H9 (cell line): ENCODE measurements around the gene SIKE1. TPM values are rescaled to one million over a fixed set of nuclear protein-coding genes. Genes with fewer than 3 reads are reported as not detected.

Experiments
- DNase-seq: peaks from one replicate; pipeline ENCODE4 v3.0.0-alpha.2; 2017
- H2AFZ ChIP-seq: one replicate; pipeline ENCODE4 v1.6.1; 2013; ENCODE audit warnings: mild to moderate bottlenecking, low read length, control low read depth, moderate library complexity
- H2AK5ac ChIP-seq: 2 replicates; pipeline ENCODE4 v1.6.1; 2013; ENCODE audit warnings: low read length, control low read depth, mixed read lengths; ENCODE audit not compliant: insufficient read length
- H2BK120ac ChIP-seq: one replicate; pipeline ENCODE4 v1.6.1; 2013; ENCODE audit warnings: low read depth, mild to moderate bottlenecking, low read length, control low read depth, inconsistent platforms; ENCODE audit not compliant: poor library complexity, severe bottlenecking
- H2BK12ac ChIP-seq: 2 replicates; pipeline ENCODE4 v1.6.1; 2013; ENCODE audit warnings: low read length, control low read depth, mixed read lengths, low read depth; ENCODE audit not compliant: insufficient read length
- H2BK15ac ChIP-seq: 2 replicates; pipeline ENCODE4 v1.6.1; 2013; ENCODE audit warnings: low read depth, low read length, control low read depth
- H2BK20ac ChIP-seq: one replicate; pipeline ENCODE4 v1.6.1; 2013; ENCODE audit warnings: low read depth, mild to moderate bottlenecking, low read length, control low read depth, inconsistent platforms; ENCODE audit not compliant: poor library complexity, severe bottlenecking
- H2BK5ac ChIP-seq: 2 replicates; pipeline ENCODE4 v1.6.1; 2013; ENCODE audit warnings: low read length, control low read depth, mixed read lengths; ENCODE audit not compliant: insufficient read length
- H3K14ac ChIP-seq: 2 replicates; pipeline ENCODE4 v1.6.1; 2013; ENCODE audit warnings: low read length, control low read depth; ENCODE audit not compliant: insufficient read depth
- H3K18ac ChIP-seq: 2 replicates; pipeline ENCODE4 v1.6.1; 2013; ENCODE audit warnings: low read depth, mild to moderate bottlenecking, mixed read lengths, low read length, control low read depth; ENCODE audit not compliant: insufficient read length
- H3K23ac ChIP-seq: 2 replicates; pipeline ENCODE4 v1.6.1; 2013; ENCODE audit warnings: low read length, control low read depth, mixed read lengths, low read depth; ENCODE audit not compliant: insufficient read length
- H3K23me2 ChIP-seq: 2 replicates; pipeline ENCODE4 v1.6.1; 2013; ENCODE audit warnings: low read depth, mild to moderate bottlenecking, mixed read lengths, low read length, control low read depth; ENCODE audit not compliant: insufficient read length, poor library complexity, severe bottlenecking
- H3K27ac ChIP-seq: 2 replicates; pipeline ENCODE4 v1.5.1; 2013; ENCODE audit warnings: low read length, control low read depth, mixed read lengths, low read depth; ENCODE audit not compliant: insufficient read length
- H3K27me3 ChIP-seq: 2 replicates; pipeline ENCODE4 v1.6.1; 2013; ENCODE audit warnings: low read length, control low read depth, inconsistent platforms; ENCODE audit not compliant: insufficient read depth
- H3K4ac ChIP-seq: 2 replicates; pipeline ENCODE4 v1.6.1; 2013; ENCODE audit warnings: low read depth, mild to moderate bottlenecking, control low read depth, inconsistent platforms, low read length, moderate library complexity
- H3K4me1 ChIP-seq: 2 replicates; pipeline ENCODE4 v1.6.1; 2013; ENCODE audit warnings: low read length, control low read depth, inconsistent platforms; ENCODE audit not compliant: insufficient read depth
- H3K4me2 ChIP-seq: 2 replicates; pipeline ENCODE4 v1.6.1; 2013; ENCODE audit warnings: low read length, control low read depth, mixed read lengths; ENCODE audit not compliant: insufficient read length, insufficient read depth
- H3K56ac ChIP-seq: 2 replicates; pipeline ENCODE4 v1.6.1; 2013; ENCODE audit warnings: low read depth, mild to moderate bottlenecking, mixed read lengths, low read length, control low read depth; ENCODE audit not compliant: insufficient read length
- H3K79me1 ChIP-seq: 2 replicates; pipeline ENCODE4 v1.6.1; 2013; ENCODE audit warnings: low read depth, mild to moderate bottlenecking, moderate library complexity, low read length, control low read depth, inconsistent platforms; ENCODE audit not compliant: insufficient read depth, poor library complexity, severe bottlenecking
- H3K79me2 ChIP-seq: 2 replicates; pipeline ENCODE4 v1.6.1; 2013; ENCODE audit warnings: low read length, control low read depth, inconsistent platforms; ENCODE audit not compliant: insufficient read depth
- H3K9ac ChIP-seq: 2 replicates; pipeline ENCODE4 v1.6.1; 2013; ENCODE audit warnings: low read length, control low read depth, mixed read lengths; ENCODE audit not compliant: insufficient read length; ENCODE audit errors: extremely low read depth
- H3K9me3 ChIP-seq: one replicate; pipeline ENCODE4 v1.6.1; 2013; ENCODE audit warnings: low read depth, low read length, inconsistent platforms; ENCODE audit not compliant: control insufficient read depth
- H3T11ph ChIP-seq: one replicate; pipeline ENCODE4 v1.6.1; 2013; ENCODE audit warnings: mild to moderate bottlenecking, low read length, control low read depth, inconsistent platforms
- H4K20me1 ChIP-seq: one replicate; pipeline ENCODE4 v1.6.1; 2013; ENCODE audit not compliant: control insufficient read depth, insufficient read length, insufficient read depth
- H4K5ac ChIP-seq: 2 replicates; pipeline ENCODE4 v1.6.1; 2013; ENCODE audit warnings: low read depth, mild to moderate bottlenecking, mixed read lengths, low read length, control low read depth; ENCODE audit not compliant: insufficient read length
- H4K8ac ChIP-seq: replicated peaks from 2 replicates; pipeline ENCODE4 v1.6.1; 2013; ENCODE audit warnings: low read length, control low read depth, mixed read lengths, low read depth; ENCODE audit not compliant: insufficient read length
- H4K91ac ChIP-seq: 2 replicates; pipeline ENCODE4 v1.6.1; 2013; ENCODE audit warnings: low read depth, mild to moderate bottlenecking, moderate library complexity, mixed read lengths, low read length, control low read depth; ENCODE audit not compliant: insufficient read length
- H3K27ac Mint-ChIP-seq, 3 experiments: 2 replicates in 2 of 3; 3 replicates in 1 of 3; pipeline ENCODE4 v1.8.0; 2020 to 2021; ENCODE audit warnings: mixed read lengths in 3 of 3, mild to moderate bottlenecking in 1 of 3, moderate library complexity in 1 of 3
- H3K27me3 Mint-ChIP-seq: 2 replicates; pipeline ENCODE4 v1.8.0; 2021; ENCODE audit warnings: low read depth, mild to moderate bottlenecking, moderate library complexity, mixed read lengths
- H3K36me3 Mint-ChIP-seq, 3 experiments: 2 replicates in 2 of 3; 3 replicates in 1 of 3; pipeline ENCODE4 v1.8.0; 2020 to 2021; ENCODE audit warnings: low read depth in 3 of 3, mixed read lengths in 3 of 3; ENCODE audit not compliant: insufficient read depth in 1 of 3
- H3K4me1 Mint-ChIP-seq, 2 experiments: 2 replicates each; pipeline ENCODE4 v1.8.0; 2020; ENCODE audit warnings: mixed read lengths in 2 of 2
- H3K4me3 Mint-ChIP-seq, 2 experiments: 2 replicates in 1 of 2; 3 replicates in 1 of 2; pipeline ENCODE4 v1.8.0; 2020 to 2021; ENCODE audit warnings: mild to moderate bottlenecking in 2 of 2, mixed read lengths in 2 of 2, moderate library complexity in 1 of 2
- H3K9me3 Mint-ChIP-seq, 2 experiments: 2 replicates in 1 of 2; 3 replicates in 1 of 2; pipeline ENCODE4 v1.8.0; 2020; ENCODE audit warnings: mild to moderate bottlenecking in 2 of 2, mixed read lengths in 2 of 2, moderate library complexity in 1 of 2
- WGBS: extraction: QIAGEN DNeasy Blood & Tissue Kit; methylation state at CpG from one replicate; pipeline ENCODE4 v1.1.7; 2013; ENCODE audit warnings: missing lambda C conversion rate, low lambda C conversion rate, mixed read lengths; ENCODE audit not compliant: insufficient read length; ENCODE audit errors: extremely low coverage; 5-methylcytosine and 5-hydroxymethylcytosine counted together
- total RNA-seq: library from RNA; stranded (reverse); gene quantifications from 2 replicates; pipeline ENCODE4 v1.2.1, GENCODE V29; 2021
- TF ChIP-seq, protein P1 (sequence below): fragments of 200-600 bp; sonication (generic); conservative IDR thresholded peaks from 3 replicates; pipeline ENCODE4 v1.8.0; 2021; ENCODE audit warnings: antibody characterized with exemption, mild to moderate bottlenecking

SIKE1 gene
- total RNA-seq, 1 experiment from 2014 or later = 75.3 TPM

GRCh38 chr1:114782476-114782875 lies 2.0 kb upstream of the SIKE1 start:
- H3K9ac ChIP-seq = no peak overlapping the region
- DNase-seq = no peak
- no peak overlapping the region for H2BK5ac ChIP-seq
- no peak overlapping the region for H4K91ac ChIP-seq
- H3K4ac ChIP-seq = no peak overlapping the region
- H3T11ph ChIP-seq = no peak overlapping the region
- H3K4me2 ChIP-seq = no peak overlapping the region
- no peaks in the 10 kb centered on the region; the same call in 1 of the 2 replicates for H3K79me2 ChIP-seq
- no peak overlapping the region for H3K23ac ChIP-seq
- no peak overlapping the region for H4K5ac ChIP-seq
- no peak overlapping the region for H3K56ac ChIP-seq
- Mint-ChIP-seq H3K9me3 (peaks cover 3 to 6% of the 10 kb centered on the region in 2 experiments; a peak in 4 of 5 replicates), H3K27ac (no peak overlapping the region), H3K27me3 (peaks cover 64% of the 10 kb centered on the region), H3K36me3 (peaks cover 13 to 16% (median 16%) of the 10 kb centered on the region in 3 experiments), H3K4me1 (peaks cover 3 to 7% of the 10 kb centered on the region in 2 experiments; a peak in 2 of 4 replicates), H3K4me3 (no peak overlapping the region)
- no peaks in the 10 kb centered on the region for H4K20me1 ChIP-seq
- no CpG with 5 or more reads among the region's 5 CpGs for WGBS
- H3K4me1 ChIP-seq = no peaks in the 10 kb centered on the region
- H2BK12ac ChIP-seq = no peak overlapping the region
- no peak overlapping the region for H4K8ac ChIP-seq
- no peaks in the 10 kb centered on the region for H3K9me3 ChIP-seq
- H3K18ac ChIP-seq = no peak overlapping the region
- TF ChIP-seq, protein P1, sequence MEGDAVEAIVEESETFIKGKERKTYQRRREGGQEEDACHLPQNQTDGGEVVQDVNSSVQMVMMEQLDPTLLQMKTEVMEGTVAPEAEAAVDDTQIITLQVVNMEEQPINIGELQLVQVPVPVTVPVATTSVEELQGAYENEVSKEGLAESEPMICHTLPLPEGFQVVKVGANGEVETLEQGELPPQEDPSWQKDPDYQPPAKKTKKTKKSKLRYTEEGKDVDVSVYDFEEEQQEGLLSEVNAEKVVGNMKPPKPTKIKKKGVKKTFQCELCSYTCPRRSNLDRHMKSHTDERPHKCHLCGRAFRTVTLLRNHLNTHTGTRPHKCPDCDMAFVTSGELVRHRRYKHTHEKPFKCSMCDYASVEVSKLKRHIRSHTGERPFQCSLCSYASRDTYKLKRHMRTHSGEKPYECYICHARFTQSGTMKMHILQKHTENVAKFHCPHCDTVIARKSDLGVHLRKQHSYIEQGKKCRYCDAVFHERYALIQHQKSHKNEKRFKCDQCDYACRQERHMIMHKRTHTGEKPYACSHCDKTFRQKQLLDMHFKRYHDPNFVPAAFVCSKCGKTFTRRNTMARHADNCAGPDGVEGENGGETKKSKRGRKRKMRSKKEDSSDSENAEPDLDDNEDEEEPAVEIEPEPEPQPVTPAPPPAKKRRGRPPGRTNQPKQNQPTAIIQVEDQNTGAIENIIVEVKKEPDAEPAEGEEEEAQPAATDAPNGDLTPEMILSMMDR = no peak
- H2AK5ac ChIP-seq = no peak overlapping the region
- H3K23me2 ChIP-seq = peaks cover 2% of the 10 kb centered on the region
- H3K79me1 ChIP-seq = no peaks in the 10 kb centered on the region
- H2BK15ac ChIP-seq = no peak overlapping the region
- no peak overlapping the region for H2BK120ac ChIP-seq
- no peak overlapping the region for H3K14ac ChIP-seq
- H2BK20ac ChIP-seq = no peak overlapping the region
- no peak overlapping the region for H2AFZ ChIP-seq
- H3K27me3 ChIP-seq = no peaks in the 10 kb centered on the region
- H3K27ac ChIP-seq = no peak overlapping the region
